K562 (cell line): ENCODE measurements around the gene GOLIM4. TPM values are rescaled to one million over a fixed set of nuclear protein-coding genes. Genes with fewer than 3 reads are reported as not detected.
A peak's percentile ranks its signal among the peaks of the same experiment; 100 is the strongest.

Experiments used
- BHLHE40 ChIP-seq: IDR thresholded peaks from 2 replicates; pipeline ENCODE4 v1.6.1; 2011; ENCODE audit warnings: low read length, improper control_type of control experiment
- CC2D1A ChIP-seq: fragments of 450-650 bp; IDR thresholded peaks from 2 replicates; pipeline ENCODE4 v1.6.1; 2017; ENCODE audit warnings: mild to moderate bottlenecking
- CREB1 ChIP-seq, 2 experiments: sonication (generic) in 1 of 2; formaldehyde crosslinking in 1 of 2; IDR thresholded peaks; 2 replicates each; pipeline versions ENCODE4 v1.6.1 to v1.8.0; 2012 to 2022; ENCODE audit warnings: inconsistent platforms in 1 of 2, mild to moderate bottlenecking in 1 of 2, missing genetic modification reagents in 1 of 2, moderate library complexity in 1 of 2
- EHMT2 ChIP-seq: fragments of 450-650 bp; IDR thresholded peaks from 2 replicates; pipeline ENCODE4 v1.6.1; 2018; ENCODE audit warnings: antibody characterized with exemption
- ETV5 ChIP-seq: sonication (generic); formaldehyde crosslinking; IDR thresholded peaks from 2 replicates; pipeline ENCODE4 v1.4.0; 2020; ENCODE audit warnings: low read depth, mild to moderate bottlenecking, missing genetic modification reagents
- FOSL1 ChIP-seq: fragments of 200-800 bp; sonication (Bioruptor generic); conservative IDR thresholded peaks from 2 replicates; pipeline ENCODE4 v1.6.1; 2016; ENCODE audit warnings: missing genetic modification characterization, missing compliant biosample characterization
- FOXJ2 ChIP-seq: fragments of 200-800 bp; sonication (Bioruptor generic); IDR thresholded peaks from 2 replicates; pipeline ENCODE4 v1.6.1; 2016; ENCODE audit warnings: missing genetic modification characterization, missing compliant biosample characterization
- GATA2 ChIP-seq: sonication (generic); formaldehyde crosslinking; IDR thresholded peaks from 2 replicates; pipeline ENCODE4 v1.4.0; 2020; ENCODE audit warnings: mild to moderate bottlenecking, missing genetic modification reagents
- RCOR1 ChIP-seq, 2 experiments: IDR thresholded peaks; 2 replicates each; pipeline ENCODE4 v1.6.1; 2012; ENCODE audit warnings: low read depth in 2 of 2, low read length in 2 of 2, borderline replicate concordance in 1 of 2, improper control_type of control experiment in 1 of 2
- RFX1 ChIP-seq: fragments of 450-650 bp; IDR thresholded peaks from 2 replicates; pipeline ENCODE4 v1.6.1; 2016; ENCODE audit warnings: mild to moderate bottlenecking, moderate library complexity
- RFX5 ChIP-seq: IDR thresholded peaks from 2 replicates; pipeline ENCODE4 v1.6.1; 2011; ENCODE audit warnings: low read depth, mild to moderate bottlenecking, improper control_type of control experiment, low read length
- SMARCE1 ChIP-seq: fragments of 450-650 bp; IDR thresholded peaks from 2 replicates; pipeline ENCODE4 v1.7.1; 2016; ENCODE audit warnings: mild to moderate bottlenecking
- SRSF7 ChIP-seq: fragments of 200-400 bp; formaldehyde crosslinking; optimal IDR thresholded peaks from 2 replicates; pipeline ENCODE3; 2017; ENCODE audit warnings: mild to moderate bottlenecking, low read depth, low read length
- ZNF589 ChIP-seq: fragments of 200-800 bp; sonication (Bioruptor generic); IDR thresholded peaks from 2 replicates; pipeline ENCODE4 v1.6.1; 2016; ENCODE audit warnings: low read depth, missing genetic modification characterization, missing compliant biosample characterization
- polyA plus RNA-seq, 8 experiments: library from polyadenylated mRNA; depleted of rRNA in 4 of 8; stranded (reverse) in 5 of 8; unstranded in 3 of 8; fragments of >200 nt; fragmentation: Nextera tagmentation in 2 of 8; fragmentation: Illumina TruSeq in 1 of 8; extraction: Ambion mirVana in 2 of 8; extraction: Trizol in 1 of 8; gene quantifications; 2 replicates each; pipeline versions ENCODE4 v1.2.1 to v1.2.3, GENCODE V29; 2011 to 2014; ENCODE audit warnings: inconsistent platforms in 1 of 8, missing spikeins in 1 of 8
- total RNA-seq, 7 experiments: library from RNA; depleted of rRNA in 6 of 7; stranded (reverse); fragments of >200 nt in 6 of 7; fragmentation: Illumina TruSeq in 2 of 7; extraction: Trizol in 2 of 7; gene quantifications; 2 replicates each; pipeline versions ENCODE4 v1.2.1 to v1.2.3, GENCODE V29; 2011 to 2021; ENCODE audit warnings: low replicate concordance in 1 of 7
- TF ChIP-seq, protein P1 (sequence below): fragments of 450-650 bp; formaldehyde crosslinking; IDR thresholded peaks from 2 replicates; pipeline ENCODE4 v1.4.0; 2020; ENCODE audit warnings: mild to moderate bottlenecking
- TF ChIP-seq, protein P2 (sequence below): fragments of 450-650 bp; IDR thresholded peaks from 2 replicates; pipeline ENCODE4 v1.6.1; 2018; ENCODE audit not compliant: partially characterized antibody
- TF ChIP-seq, protein P3 (sequence below): fragments of 200-800 bp; sonication (Bioruptor generic); IDR thresholded peaks from 2 replicates; pipeline ENCODE4 v1.6.1; 2017; ENCODE audit warnings: missing genetic modification characterization, missing compliant biosample characterization
- TF ChIP-seq, protein P4 (sequence below): fragments of 250-450 bp; sonication (Bioruptor Pico); IDR thresholded peaks from 2 replicates; pipeline ENCODE4 v1.4.0; 2020
- TF ChIP-seq, protein P5 (sequence below): IDR thresholded peaks from 2 replicates; pipeline ENCODE4 v1.6.1; 2011; ENCODE audit warnings: borderline replicate concordance, low read depth, mild to moderate bottlenecking, moderate library complexity, low read length; ENCODE audit not compliant: insufficient read depth, poor library complexity, severe bottlenecking

GOLIM4 gene
- total and polyA plus RNA-seq, 9 of the 15 experiments (the other 6 are each of a cell fraction or from before 2014, with no cell fraction given), result 9.3 to 39.4 (median 31.0) TPM

DNA sequence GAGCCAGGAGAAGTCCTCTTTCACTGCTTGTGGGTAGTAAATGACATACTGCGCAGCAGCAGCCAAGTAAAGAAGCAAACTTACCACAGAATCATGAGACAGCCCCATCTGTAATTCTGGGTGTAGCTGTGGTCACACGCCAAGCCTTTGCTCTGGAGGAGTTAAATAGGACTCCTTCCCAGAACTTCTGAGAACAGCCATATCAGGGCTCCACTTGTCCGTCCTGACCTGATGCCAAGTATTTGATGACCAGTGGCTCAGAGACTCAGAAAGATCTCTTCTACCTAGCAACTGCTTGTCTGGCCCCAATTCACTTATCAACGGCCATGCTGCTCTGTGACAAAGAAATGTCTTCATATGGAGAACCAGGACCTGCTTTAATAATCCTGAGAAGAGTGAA lies 20.6 kb upstream of the GOLIM4 start (continued):
- TF ChIP-seq, protein P1, sequence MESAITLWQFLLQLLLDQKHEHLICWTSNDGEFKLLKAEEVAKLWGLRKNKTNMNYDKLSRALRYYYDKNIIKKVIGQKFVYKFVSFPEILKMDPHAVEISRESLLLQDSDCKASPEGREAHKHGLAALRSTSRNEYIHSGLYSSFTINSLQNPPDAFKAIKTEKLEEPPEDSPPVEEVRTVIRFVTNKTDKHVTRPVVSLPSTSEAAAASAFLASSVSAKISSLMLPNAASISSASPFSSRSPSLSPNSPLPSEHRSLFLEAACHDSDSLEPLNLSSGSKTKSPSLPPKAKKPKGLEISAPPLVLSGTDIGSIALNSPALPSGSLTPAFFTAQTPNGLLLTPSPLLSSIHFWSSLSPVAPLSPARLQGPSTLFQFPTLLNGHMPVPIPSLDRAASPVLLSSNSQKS (CRISPR knock-in tag), result no peak
- TF ChIP-seq RFX5 (peak; percentile 97), RCOR1 (IDR thresholded peaks at IDR 0.05; ENCODE audit: borderline replicate concordance in 1 of 2, low read depth in 2 of 2, low read length in 2 of 2) (0 out of 4 replicates have a peak, but pooled peaks of 1 of the 2 experiments have one; percentile 58), SRSF7 (no peak), SMARCE1 (peak; percentile 59), GATA2 (CRISPR knock-in tag) (no peak), FOXJ2 (peak; percentile 50; the same call in 1 of the 2 replicates), EHMT2 (peak; percentile 34; the same call in 1 of the 2 replicates), CREB1 (IDR thresholded peaks at IDR 0.05) (peak; percentile 57; the same call in 1 of the 2 replicates), CREB1 (CRISPR knock-in tag; IDR thresholded peaks at IDR 0.05) (no peak), FOSL1 (peak; percentile 57), ETV5 (CRISPR knock-in tag) (no peak), BHLHE40 (peak; percentile 70), ZNF589 (0 out of 2 replicates have a peak, but pooled peaks have one; percentile 4), CC2D1A (peak; percentile 39; the same call in 1 of the 2 replicates), RFX1 (peak; percentile 64)
- TF ChIP-seq, protein P2, sequence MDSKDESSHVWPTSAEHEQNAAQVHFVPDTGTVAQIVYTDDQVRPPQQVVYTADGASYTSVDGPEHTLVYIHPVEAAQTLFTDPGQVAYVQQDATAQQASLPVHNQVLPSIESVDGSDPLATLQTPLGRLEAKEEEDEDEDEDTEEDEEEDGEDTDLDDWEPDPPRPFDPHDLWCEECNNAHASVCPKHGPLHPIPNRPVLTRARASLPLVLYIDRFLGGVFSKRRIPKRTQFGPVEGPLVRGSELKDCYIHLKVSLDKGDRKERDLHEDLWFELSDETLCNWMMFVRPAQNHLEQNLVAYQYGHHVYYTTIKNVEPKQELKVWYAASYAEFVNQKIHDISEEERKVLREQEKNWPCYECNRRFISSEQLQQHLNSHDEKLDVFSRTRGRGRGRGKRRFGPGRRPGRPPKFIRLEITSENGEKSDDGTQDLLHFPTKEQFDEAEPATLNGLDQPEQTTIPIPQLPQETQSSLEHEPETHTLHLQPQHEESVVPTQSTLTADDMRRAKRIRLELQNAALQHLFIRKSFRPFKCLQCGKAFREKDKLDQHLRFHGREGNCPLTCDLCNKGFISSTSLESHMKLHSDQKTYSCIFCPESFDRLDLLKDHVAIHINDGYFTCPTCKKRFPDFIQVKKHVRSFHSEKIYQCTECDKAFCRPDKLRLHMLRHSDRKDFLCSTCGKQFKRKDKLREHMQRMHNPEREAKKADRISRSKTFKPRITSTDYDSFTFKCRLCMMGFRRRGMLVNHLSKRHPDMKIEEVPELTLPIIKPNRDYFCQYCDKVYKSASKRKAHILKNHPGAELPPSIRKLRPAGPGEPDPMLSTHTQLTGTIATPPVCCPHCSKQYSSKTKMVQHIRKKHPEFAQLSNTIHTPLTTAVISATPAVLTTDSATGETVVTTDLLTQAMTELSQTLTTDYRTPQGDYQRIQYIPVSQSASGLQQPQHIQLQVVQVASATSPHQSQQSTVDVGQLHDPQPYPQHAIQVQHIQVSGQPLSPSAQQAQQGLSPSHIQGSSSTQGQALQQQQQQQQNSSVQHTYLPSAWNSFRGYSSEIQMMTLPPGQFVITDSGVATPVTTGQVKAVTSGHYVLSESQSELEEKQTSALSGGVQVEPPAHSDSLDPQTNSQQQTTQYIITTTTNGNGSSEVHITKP, result peak; percentile 11
- TF ChIP-seq, protein P3, sequence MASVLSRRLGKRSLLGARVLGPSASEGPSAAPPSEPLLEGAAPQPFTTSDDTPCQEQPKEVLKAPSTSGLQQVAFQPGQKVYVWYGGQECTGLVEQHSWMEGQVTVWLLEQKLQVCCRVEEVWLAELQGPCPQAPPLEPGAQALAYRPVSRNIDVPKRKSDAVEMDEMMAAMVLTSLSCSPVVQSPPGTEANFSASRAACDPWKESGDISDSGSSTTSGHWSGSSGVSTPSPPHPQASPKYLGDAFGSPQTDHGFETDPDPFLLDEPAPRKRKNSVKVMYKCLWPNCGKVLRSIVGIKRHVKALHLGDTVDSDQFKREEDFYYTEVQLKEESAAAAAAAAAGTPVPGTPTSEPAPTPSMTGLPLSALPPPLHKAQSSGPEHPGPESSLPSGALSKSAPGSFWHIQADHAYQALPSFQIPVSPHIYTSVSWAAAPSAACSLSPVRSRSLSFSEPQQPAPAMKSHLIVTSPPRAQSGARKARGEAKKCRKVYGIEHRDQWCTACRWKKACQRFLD (CRISPR knock-in tag), result 0 out of 2 replicates have a peak, but pooled peaks have one; percentile 41
- TF ChIP-seq, protein P4, sequence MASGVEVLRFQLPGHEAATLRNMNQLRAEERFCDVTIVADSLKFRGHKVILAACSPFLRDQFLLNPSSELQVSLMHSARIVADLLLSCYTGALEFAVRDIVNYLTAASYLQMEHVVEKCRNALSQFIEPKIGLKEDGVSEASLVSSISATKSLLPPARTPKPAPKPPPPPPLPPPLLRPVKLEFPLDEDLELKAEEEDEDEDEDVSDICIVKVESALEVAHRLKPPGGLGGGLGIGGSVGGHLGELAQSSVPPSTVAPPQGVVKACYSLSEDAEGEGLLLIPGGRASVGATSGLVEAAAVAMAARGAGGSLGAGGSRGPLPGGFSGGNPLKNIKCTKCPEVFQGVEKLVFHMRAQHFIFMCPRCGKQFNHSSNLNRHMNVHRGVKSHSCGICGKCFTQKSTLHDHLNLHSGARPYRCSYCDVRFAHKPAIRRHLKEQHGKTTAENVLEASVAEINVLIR (CRISPR knock-in tag), result 0 out of 2 replicates have a peak, but pooled peaks have one; percentile 40
- TF ChIP-seq, protein P5, sequence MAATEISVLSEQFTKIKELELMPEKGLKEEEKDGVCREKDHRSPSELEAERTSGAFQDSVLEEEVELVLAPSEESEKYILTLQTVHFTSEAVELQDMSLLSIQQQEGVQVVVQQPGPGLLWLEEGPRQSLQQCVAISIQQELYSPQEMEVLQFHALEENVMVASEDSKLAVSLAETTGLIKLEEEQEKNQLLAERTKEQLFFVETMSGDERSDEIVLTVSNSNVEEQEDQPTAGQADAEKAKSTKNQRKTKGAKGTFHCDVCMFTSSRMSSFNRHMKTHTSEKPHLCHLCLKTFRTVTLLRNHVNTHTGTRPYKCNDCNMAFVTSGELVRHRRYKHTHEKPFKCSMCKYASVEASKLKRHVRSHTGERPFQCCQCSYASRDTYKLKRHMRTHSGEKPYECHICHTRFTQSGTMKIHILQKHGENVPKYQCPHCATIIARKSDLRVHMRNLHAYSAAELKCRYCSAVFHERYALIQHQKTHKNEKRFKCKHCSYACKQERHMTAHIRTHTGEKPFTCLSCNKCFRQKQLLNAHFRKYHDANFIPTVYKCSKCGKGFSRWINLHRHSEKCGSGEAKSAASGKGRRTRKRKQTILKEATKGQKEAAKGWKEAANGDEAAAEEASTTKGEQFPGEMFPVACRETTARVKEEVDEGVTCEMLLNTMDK, result no peak
